WTC11 (cell line): ENCODE measurements around the gene GALNT9.

Source experiments
- ATF3 ChIP-seq: sonication (generic); formaldehyde crosslinking; conservative IDR thresholded peaks from 2 replicates; pipeline ENCODE4 v1.8.1; 2022; ENCODE audit warnings: mild to moderate bottlenecking, missing genetic modification reagents
- CTCF ChIP-seq: fragments of 200-600 bp; IDR thresholded peaks from 2 replicates; pipeline ENCODE4 v1.8.0; 2022; ENCODE audit warnings: antibody characterized with exemption
- ETV6 ChIP-seq: sonication (generic); formaldehyde crosslinking; IDR thresholded peaks from 2 replicates; pipeline ENCODE4 v1.8.1; 2022; ENCODE audit warnings: mild to moderate bottlenecking, missing genetic modification reagents
- SP1 ChIP-seq: sonication (generic); formaldehyde crosslinking; conservative IDR thresholded peaks from 2 replicates; pipeline ENCODE4 v1.8.1; 2022; ENCODE audit warnings: missing genetic modification reagents
- ZNF317 ChIP-seq: sonication (generic); formaldehyde crosslinking; IDR thresholded peaks from 2 replicates; pipeline ENCODE4 v1.8.1; 2023; ENCODE audit warnings: low read depth, mild to moderate bottlenecking, moderate library complexity, missing genetic modification reagents, borderline replicate concordance
- TF ChIP-seq, protein P1 (sequence below): sonication (generic); formaldehyde crosslinking; IDR thresholded peaks from 2 replicates; pipeline ENCODE4 v1.8.0; 2022; ENCODE audit warnings: mild to moderate bottlenecking, missing genetic modification reagents

- TF ChIP-seq ETV6 (no peak), CTCF (no peak), ZNF317 (CRISPR knock-in tag) (no peak), ATF3 (CRISPR knock-in tag) (no peak), SP1 (CRISPR knock-in tag) (no peak)
- TF ChIP-seq, protein P1, sequence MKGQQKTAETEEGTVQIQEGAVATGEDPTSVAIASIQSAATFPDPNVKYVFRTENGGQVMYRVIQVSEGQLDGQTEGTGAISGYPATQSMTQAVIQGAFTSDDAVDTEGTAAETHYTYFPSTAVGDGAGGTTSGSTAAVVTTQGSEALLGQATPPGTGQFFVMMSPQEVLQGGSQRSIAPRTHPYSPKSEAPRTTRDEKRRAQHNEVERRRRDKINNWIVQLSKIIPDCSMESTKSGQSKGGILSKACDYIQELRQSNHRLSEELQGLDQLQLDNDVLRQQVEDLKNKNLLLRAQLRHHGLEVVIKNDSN (CRISPR knock-in tag), result no peak
These were observed 30.6 kb upstream of the GALNT9 start for GRCh38 chr12:132359971-132360370.
